DND-41 (cell line): ENCODE results near the gene PTGES2.

ENCODE experiments used
- EZH2 ChIP-seq: IDR thresholded peaks from 3 replicates; pipeline ENCODE4 v1.6.1; 2012; ENCODE audit warnings: borderline replicate concordance, low read depth, mild to moderate bottlenecking, moderate library complexity, low read length, inconsistent platforms; ENCODE audit not compliant: severe bottlenecking
- TF ChIP-seq, protein P1 (sequence below): IDR thresholded peaks from 2 replicates; pipeline ENCODE4 v1.5.1; 2012; ENCODE audit warnings: borderline replicate concordance, low read length, moderate library complexity, mild to moderate bottlenecking; ENCODE audit not compliant: poor library complexity, severe bottlenecking; ENCODE audit errors: extremely low read depth

DNA sequence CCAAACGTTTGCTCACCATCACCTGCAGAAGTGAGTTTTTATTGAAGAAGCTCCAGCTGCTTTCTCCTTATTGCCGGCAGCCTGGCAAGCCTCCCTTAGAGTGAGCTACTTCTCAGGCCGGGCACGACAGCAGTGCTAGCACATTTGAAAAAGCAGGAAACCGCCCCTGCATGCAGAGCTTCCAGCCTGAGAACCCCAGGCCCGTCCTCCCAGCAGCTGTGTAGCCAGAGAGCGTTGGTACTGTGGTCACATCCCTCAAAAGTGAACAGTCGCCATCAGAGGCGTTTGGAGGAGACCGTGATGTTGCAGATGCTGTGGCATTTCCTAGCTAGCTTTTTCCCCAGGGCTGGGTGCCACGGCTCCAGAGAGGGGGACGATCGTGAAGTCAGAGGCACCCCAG, 36.0 kb downstream of the PTGES2 start:
- TF ChIP-seq, protein P1, sequence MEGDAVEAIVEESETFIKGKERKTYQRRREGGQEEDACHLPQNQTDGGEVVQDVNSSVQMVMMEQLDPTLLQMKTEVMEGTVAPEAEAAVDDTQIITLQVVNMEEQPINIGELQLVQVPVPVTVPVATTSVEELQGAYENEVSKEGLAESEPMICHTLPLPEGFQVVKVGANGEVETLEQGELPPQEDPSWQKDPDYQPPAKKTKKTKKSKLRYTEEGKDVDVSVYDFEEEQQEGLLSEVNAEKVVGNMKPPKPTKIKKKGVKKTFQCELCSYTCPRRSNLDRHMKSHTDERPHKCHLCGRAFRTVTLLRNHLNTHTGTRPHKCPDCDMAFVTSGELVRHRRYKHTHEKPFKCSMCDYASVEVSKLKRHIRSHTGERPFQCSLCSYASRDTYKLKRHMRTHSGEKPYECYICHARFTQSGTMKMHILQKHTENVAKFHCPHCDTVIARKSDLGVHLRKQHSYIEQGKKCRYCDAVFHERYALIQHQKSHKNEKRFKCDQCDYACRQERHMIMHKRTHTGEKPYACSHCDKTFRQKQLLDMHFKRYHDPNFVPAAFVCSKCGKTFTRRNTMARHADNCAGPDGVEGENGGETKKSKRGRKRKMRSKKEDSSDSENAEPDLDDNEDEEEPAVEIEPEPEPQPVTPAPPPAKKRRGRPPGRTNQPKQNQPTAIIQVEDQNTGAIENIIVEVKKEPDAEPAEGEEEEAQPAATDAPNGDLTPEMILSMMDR = no peak
- no peak for TF ChIP-seq EZH2
